SH-SY5Y (cell line): ENCODE data around the gene SCYL3.

ENCODE experiments used
- GATA2 ChIP-seq: IDR thresholded peaks from 2 replicates; pipeline ENCODE4 v1.6.1; 2011; ENCODE audit warnings: mild to moderate bottlenecking, low read depth, low read length
- GATA3 ChIP-seq: IDR thresholded peaks from 2 replicates; pipeline ENCODE4 v1.6.1; 2011; ENCODE audit warnings: low read depth, mild to moderate bottlenecking, low read length, moderate library complexity

GRCh38 chr1:169925505-169926482 is 32.1 kb upstream of the SCYL3 start:
- TF ChIP-seq GATA2 (no peak), GATA3 (no peak)
